ENCODE data around the gene NRCAM. TPM values are rescaled to one million over a fixed set of nuclear protein-coding genes. Genes with fewer than 3 reads are reported as not detected.

NRCAM gene
- total and polyA plus RNA-seq, 10 of the 15 experiments (the other 5 are each of a cell fraction or from before 2014, with no cell fraction given), result 0.30 to 2.0 (median 1.0) TPM

GRCh38 chr7:108249453-108249852 lies 206.8 kb downstream of the NRCAM start (continued):
- no peak for TF ChIP-seq ATF2 (IDR thresholded peaks at IDR 0.05; ENCODE audit: low read length)
- no peak for TF ChIP-seq HCFC1 (IDR thresholded peaks at IDR 0.05; ENCODE audit: low read length)
- TF ChIP-seq ZBTB11 (CRISPR knock-in tag; IDR thresholded peaks at IDR 0.05), result no peak

GRCh38 chr7:108248821-108249220 lies 207.4 kb downstream of the NRCAM start:
- Histone ChIP-seq H3K4me2 (ENCODE audit: control insufficient read depth, insufficient read depth) (no peak overlapping the region), H3K27me3 (replicated peaks in 1 of 2; ENCODE audit: control insufficient read depth in 2 of 2, insufficient read depth in 2 of 2, low read length in 1 of 2) (no peaks in the 10 kb centered on the region), H3K36me3 (ENCODE audit: control insufficient read depth in 2 of 2, insufficient read depth in 2 of 2, low read length in 1 of 2) (no peaks in the 10 kb centered on the region), H4K20me1 (ENCODE audit: control insufficient read depth, insufficient read depth) (no peaks in the 10 kb centered on the region), H3K79me2 (ENCODE audit: control insufficient read depth, insufficient read depth, low read length) (no peaks in the 10 kb centered on the region), H2AFZ (ENCODE audit: control insufficient read depth, low read depth, low read length) (no peak overlapping the region), H3K9me3 (replicated peaks; ENCODE audit: control insufficient read depth, insufficient read depth, low read length) (no peaks in the 10 kb centered on the region), H3K4me1 (ENCODE audit: control insufficient read depth, insufficient read depth, low read length) (0 out of 2 replicates have a peak, but pooled peaks cover 3% of the 10 kb centered on the region), H3K4me3 (no peak overlapping the region), H3K27ac (ENCODE audit: control insufficient read depth, insufficient read depth) (no peak overlapping the region), H3K9ac (ENCODE audit: control insufficient read depth, insufficient read depth, low read length) (no peak overlapping the region)
- intact Hi-C loops (cut with micrococcal nuclease; ENCODE audit: unreplicated experiment) (no loop called here), in situ Hi-C loops (cut with MboI) (no loop called here)
- 34% methylated on average over 4 of the region's 4 CpGs for WGBS (ENCODE audit: insufficient coverage, insufficient replicate concordance, low lambda C conversion rate, missing lambda C conversion rate)
- ChIA-PET SMC1A (ENCODE audit: uncharacterized antibody, unreplicated experiment) (interaction anchor here (0.6 to 1.0 kb wide), 2 partner anchors 12 to 33 kb away, joined by 3 read pairs; no protein-coding TSS in a partner anchor), RAD21 (ENCODE audit: unreplicated experiment) (no interaction called here), POLR2A (no interaction called here), CTCF (no interaction called here)
- DNase-seq (ENCODE audit: low read depth, low spot score), result no peak
- no peak for TF ChIP-seq NRF1 (conservative IDR thresholded peaks at IDR 0.05; ENCODE audit: low read depth, low read length)
- TF ChIP-seq RCOR1 (conservative IDR thresholded peaks at IDR 0.05; ENCODE audit: low read depth, low read length), result no peak
- FAIRE-seq, result no peak
- no TSS peak for BruUV-seq (replicated peaks)
- ATAC-seq, result no peak
